Measurements from ENCODE around the gene SYF2. TPM values are rescaled to one million over a fixed set of nuclear protein-coding genes. Genes with fewer than 3 reads are reported as not detected.

The SYF2 gene
- polyA plus RNA-seq, 2 of the 4 experiments (the other 2 are of a cell fraction): 38.6 to 39.7 TPM

- TF ChIP-seq NR3C1 (IDR thresholded peaks at IDR 0.05): no peak
- H3K4me2 ChIP-seq: no peak overlapping the region
- H3K4me3 ChIP-seq: no peak overlapping the region
- CTCF ChIA-PET: no interaction called here
- ATAC-seq (no peak), FAIRE-seq (no peak), DNase-seq (ENCODE audit: low read depth in 1 of 2, low spot score in 1 of 2) (no peak)
- WGBS (ENCODE audit: missing lambda C conversion rate): 95% methylated on average over 5 of the region's 5 CpGs
- H3K27ac ChIP-seq: no peak overlapping the region
- no peaks in the 10 kb centered on the region for H3K9me3 ChIP-seq
- POLR2A ChIA-PET: interaction anchor here (1.3 kb wide), 1 partner anchor 9 kb away, joined by 4 read pairs; the partner anchor contains the start of gene RSRP1
- H3K4me1 ChIP-seq: no peaks in the 10 kb centered on the region
Measured at GRCh38 chr1:25256578-25256965, 24.3 kb upstream of the SYF2 start.

DNA sequence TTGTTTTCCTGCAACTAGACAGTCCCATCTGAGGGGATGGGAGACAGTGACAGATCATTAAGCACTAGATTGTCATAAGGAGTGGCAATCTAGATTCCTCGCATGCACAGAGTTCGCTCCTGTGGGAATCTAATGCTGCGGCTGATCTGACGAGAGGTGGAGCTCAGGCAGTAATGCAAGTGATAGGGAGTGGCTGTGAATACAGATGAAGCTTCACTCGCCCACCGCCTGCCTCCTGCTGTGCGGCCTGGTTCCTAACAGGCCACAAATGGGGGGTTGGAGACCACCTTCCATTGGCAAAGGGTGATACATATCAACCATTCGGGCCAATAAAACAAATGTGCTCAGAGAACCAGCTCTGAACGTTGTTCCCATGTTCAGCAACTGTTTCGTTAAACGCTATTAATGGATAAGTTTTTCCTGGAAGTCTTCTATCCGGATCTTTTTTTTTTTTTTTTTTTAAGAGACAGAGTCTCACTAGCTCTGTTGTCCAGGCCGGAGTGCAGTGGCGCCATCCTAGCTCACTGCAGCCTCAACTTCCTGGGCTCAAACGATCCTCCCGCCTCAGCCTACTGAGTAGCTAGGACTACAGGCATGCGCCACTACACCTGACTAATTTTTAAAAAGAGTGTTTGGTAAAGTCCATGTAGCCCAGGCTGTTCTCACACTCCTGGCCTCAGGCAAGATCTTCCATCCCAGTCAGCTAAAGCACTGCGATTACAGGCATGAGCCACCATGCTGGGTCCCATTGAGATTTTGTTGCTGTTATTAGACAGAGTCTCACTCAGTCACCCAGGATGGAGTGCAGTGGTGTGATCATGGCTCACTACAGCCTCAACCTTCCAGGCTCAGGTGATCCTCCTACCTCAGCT lies 23.6 kb upstream of the SYF2 start:
- DNase-seq (ENCODE audit: low read depth in 1 of 2, low spot score in 1 of 2): no peak
- Histone ChIP-seq H3K4me3 (no peak overlapping the region), H3K9me3 (no peaks in the 10 kb centered on the region), H3K4me1 (no peaks in the 10 kb centered on the region), H3K4me2 (no peak overlapping the region), H3K27ac (no peak overlapping the region)
- TF ChIP-seq MAZ (IDR thresholded peaks at IDR 0.05; ENCODE audit: borderline replicate concordance, low read depth, low read length): no peak
- no peak for TF ChIP-seq EHMT2 (IDR thresholded peaks at IDR 0.05; ENCODE audit: low read depth)
- TF ChIP-seq KDM5A (IDR thresholded peaks at IDR 0.05): no peak
- TF ChIP-seq, protein P1, sequence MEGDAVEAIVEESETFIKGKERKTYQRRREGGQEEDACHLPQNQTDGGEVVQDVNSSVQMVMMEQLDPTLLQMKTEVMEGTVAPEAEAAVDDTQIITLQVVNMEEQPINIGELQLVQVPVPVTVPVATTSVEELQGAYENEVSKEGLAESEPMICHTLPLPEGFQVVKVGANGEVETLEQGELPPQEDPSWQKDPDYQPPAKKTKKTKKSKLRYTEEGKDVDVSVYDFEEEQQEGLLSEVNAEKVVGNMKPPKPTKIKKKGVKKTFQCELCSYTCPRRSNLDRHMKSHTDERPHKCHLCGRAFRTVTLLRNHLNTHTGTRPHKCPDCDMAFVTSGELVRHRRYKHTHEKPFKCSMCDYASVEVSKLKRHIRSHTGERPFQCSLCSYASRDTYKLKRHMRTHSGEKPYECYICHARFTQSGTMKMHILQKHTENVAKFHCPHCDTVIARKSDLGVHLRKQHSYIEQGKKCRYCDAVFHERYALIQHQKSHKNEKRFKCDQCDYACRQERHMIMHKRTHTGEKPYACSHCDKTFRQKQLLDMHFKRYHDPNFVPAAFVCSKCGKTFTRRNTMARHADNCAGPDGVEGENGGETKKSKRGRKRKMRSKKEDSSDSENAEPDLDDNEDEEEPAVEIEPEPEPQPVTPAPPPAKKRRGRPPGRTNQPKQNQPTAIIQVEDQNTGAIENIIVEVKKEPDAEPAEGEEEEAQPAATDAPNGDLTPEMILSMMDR (IDR thresholded peaks at IDR 0.05): no peak
- no peak for TF ChIP-seq HMGXB4 (CRISPR knock-in tag; IDR thresholded peaks at IDR 0.05; ENCODE audit: borderline replicate concordance)
- no peak for TF ChIP-seq RCOR1 (IDR thresholded peaks at IDR 0.05; ENCODE audit: low read depth, low read length)
- TF ChIP-seq PHF8 (IDR thresholded peaks at IDR 0.05; ENCODE audit: borderline replicate concordance, low read depth): no peak
- TF ChIP-seq CHD2 (IDR thresholded peaks at IDR 0.05; ENCODE audit: low read length, partially characterized antibody): no peak
- no peak for TF ChIP-seq POLR2AphosphoS2 (conservative IDR thresholded peaks at IDR 0.05; ENCODE audit: low read length)
- TF ChIP-seq ZFP36 (IDR thresholded peaks at IDR 0.05; ENCODE audit: borderline replicate concordance, partially characterized antibody): no peak
- no peak for TF ChIP-seq GATA3 (IDR thresholded peaks at IDR 0.05; ENCODE audit: borderline replicate concordance)
- TF ChIP-seq FOSL2 (IDR thresholded peaks at IDR 0.05): no peak
- no peak for TF ChIP-seq FOSL2 (CRISPR knock-in tag; IDR thresholded peaks at IDR 0.05)
- TF ChIP-seq RFX5 (IDR thresholded peaks at IDR 0.05): no peak
- no peak for TF ChIP-seq FOXS1 (CRISPR knock-in tag; IDR thresholded peaks at IDR 0.05)
- TF ChIP-seq NR3C1 (IDR thresholded peaks at IDR 0.05): no peak
- no peak for TF ChIP-seq RARB (CRISPR knock-in tag; IDR thresholded peaks at IDR 0.05)
- ATAC-seq: no peak
- FAIRE-seq: no peak
- ChIA-PET POLR2A (interaction anchor here (1.3 kb wide), 1 partner anchor 8 kb away, joined by 4 read pairs; the partner anchor contains the start of gene RSRP1), CTCF (no interaction called here)
- WGBS (ENCODE audit: missing lambda C conversion rate): 89% methylated on average over 16 of the region's 18 CpGs

DNA sequence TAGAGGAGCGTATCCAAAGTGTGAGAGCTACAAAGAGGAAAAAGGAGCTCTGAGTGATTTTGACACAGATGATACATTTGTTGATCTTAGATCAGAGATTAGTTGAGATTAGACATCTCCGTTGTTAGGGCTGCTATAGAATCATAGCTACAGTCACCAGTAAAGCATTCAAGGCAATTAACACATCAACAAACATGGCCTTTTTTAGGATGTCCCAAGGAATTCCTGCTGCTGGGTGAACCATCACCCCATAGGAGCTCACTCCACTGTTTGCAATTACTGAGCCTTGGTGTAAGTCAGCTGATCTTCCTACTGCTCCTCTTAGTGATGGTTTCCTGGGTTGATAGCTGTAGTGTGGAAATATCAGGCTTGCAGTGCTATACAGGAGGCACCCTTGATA lies 21.6 kb upstream of the SYF2 start:
- WGBS (ENCODE audit: missing lambda C conversion rate): 66% methylated on average over 2 of the region's 2 CpGs
- no peak overlapping the region for H3K4me2 ChIP-seq
- POLR2A ChIA-PET: no interaction called here
- no peaks in the 10 kb centered on the region for H3K9me3 ChIP-seq
- H3K4me3 ChIP-seq: no peak overlapping the region
- FAIRE-seq (no peak), DNase-seq (ENCODE audit: low read depth in 1 of 2, low spot score in 1 of 2) (no peak), ATAC-seq (no peak)
- CTCF ChIA-PET: interaction anchor here (0.8 kb wide), 1 partner anchor 49 kb away, joined by 3 read pairs; no protein-coding TSS in a partner anchor
- H3K27ac ChIP-seq: no peak overlapping the region
- H3K4me1 ChIP-seq: no peaks in the 10 kb centered on the region
- TF ChIP-seq KDM1A (IDR thresholded peaks at IDR 0.05; ENCODE audit: low read depth): no peak
- no peak for TF ChIP-seq HMGXB4 (CRISPR knock-in tag; IDR thresholded peaks at IDR 0.05; ENCODE audit: borderline replicate concordance)
- TF ChIP-seq FOSL2 (IDR thresholded peaks at IDR 0.05): no peak
- no peak for TF ChIP-seq FOSL2 (CRISPR knock-in tag; IDR thresholded peaks at IDR 0.05)
- TF ChIP-seq, protein P1 (IDR thresholded peaks at IDR 0.05): no peak
- no peak for TF ChIP-seq TFCP2L1 (CRISPR knock-in tag; IDR thresholded peaks at IDR 0.05)
- no peak for TF ChIP-seq HDAC2 (IDR thresholded peaks at IDR 0.05)
- TF ChIP-seq MAZ (IDR thresholded peaks at IDR 0.05; ENCODE audit: borderline replicate concordance, low read depth, low read length): no peak
- no peak for TF ChIP-seq ESRRA (IDR thresholded peaks at IDR 0.05; ENCODE audit: borderline replicate concordance, low read length)
- TF ChIP-seq PHF8 (IDR thresholded peaks at IDR 0.05; ENCODE audit: borderline replicate concordance, low read depth): no peak

All from A549 (cell line).